MM.1S (cell line): ENCODE measurements around the gene ADGRD1.

Experiments
- DNase-seq: peaks from one replicate; pipeline ENCODE4 v3.0.0-alpha.2; 2015
- H2AFZ ChIP-seq: fragments of 300-600 bp; sonication (generic); 2 replicates; pipeline ENCODE4 v1.6.0; 2016; ENCODE audit warnings: antibody characterized with exemption, low read length
- H3F3A ChIP-seq: fragments of 300-600 bp; sonication (generic); 2 replicates; pipeline ENCODE4 v1.6.1; 2016; ENCODE audit warnings: mild to moderate bottlenecking, antibody characterized with exemption, low read length, moderate library complexity, mixed read lengths; ENCODE audit not compliant: insufficient read depth
- H3K27ac ChIP-seq: fragments of 300-600 bp; sonication (generic); 2 replicates; pipeline ENCODE4 v1.5.1; 2016; ENCODE audit warnings: mild to moderate bottlenecking, low read length
- H3K27me3 ChIP-seq: fragments of 300-600 bp; sonication (generic); replicated peaks from 2 replicates; pipeline ENCODE4 v1.6.0; 2016; ENCODE audit warnings: low read length; ENCODE audit not compliant: insufficient read depth
- H3K36me3 ChIP-seq: fragments of 300-600 bp; sonication (generic); replicated peaks from 2 replicates; pipeline ENCODE4 v1.6.1; 2016; ENCODE audit warnings: mild to moderate bottlenecking, low read length, mixed read lengths; ENCODE audit not compliant: insufficient read depth
- H3K4me1 ChIP-seq: fragments of 300-600 bp; sonication (generic); 2 replicates; pipeline ENCODE4 v1.6.1; 2016; ENCODE audit warnings: low read length, mixed read lengths
- H3K4me2 ChIP-seq: fragments of 300-600 bp; sonication (generic); 2 replicates; pipeline ENCODE4 v1.6.0; 2016; ENCODE audit warnings: low read depth, low read length
- H3K4me3 ChIP-seq: fragments of 300-600 bp; sonication (generic); 2 replicates; pipeline ENCODE4 v1.5.1; 2016; ENCODE audit warnings: low read length, mixed read lengths
- H3K79me2 ChIP-seq: fragments of 300-600 bp; sonication (generic); 2 replicates; pipeline ENCODE4 v1.6.1; 2016; ENCODE audit warnings: mixed run types, low read length, mixed read lengths
- H3K9ac ChIP-seq: fragments of 300-600 bp; sonication (generic); 2 replicates; pipeline ENCODE4 v1.6.1; 2016; ENCODE audit warnings: low read length, mixed read lengths
- H3K9me2 ChIP-seq: fragments of 300-600 bp; sonication (generic); replicated peaks from 2 replicates; pipeline ENCODE4 v1.6.1; 2016; ENCODE audit warnings: mild to moderate bottlenecking, low read length, mixed read lengths; ENCODE audit not compliant: insufficient read depth
- H3K9me3 ChIP-seq: fragments of 300-600 bp; sonication (generic); replicated peaks from 2 replicates; pipeline ENCODE4 v1.6.1; 2016; ENCODE audit warnings: mild to moderate bottlenecking, low read length, mixed read lengths; ENCODE audit not compliant: insufficient read depth
- H4K20me1 ChIP-seq: fragments of 300-600 bp; sonication (generic); 2 replicates; pipeline ENCODE4 v1.6.1; 2016; ENCODE audit warnings: mild to moderate bottlenecking, low read length, moderate library complexity, mixed read lengths; ENCODE audit not compliant: insufficient read depth
- EZH2 ChIP-seq: fragments of 300-600 bp; sonication (generic); optimal IDR thresholded peaks from 2 replicates; pipeline ENCODE3; 2017; ENCODE audit warnings: low read depth, mild to moderate bottlenecking, antibody characterized with exemption, low read length, mixed read lengths
- EZH2phosphoT487 ChIP-seq: fragments of 300-600 bp; sonication (generic); IDR thresholded peaks from 2 replicates; pipeline ENCODE4 v1.6.1; 2018; ENCODE audit warnings: antibody characterized with exemption, low read length
- TF ChIP-seq, protein P1 (sequence below): fragments of 300-600 bp; sonication (generic); IDR thresholded peaks from 2 replicates; pipeline ENCODE4 v1.5.1; 2016; ENCODE audit warnings: antibody characterized with exemption, low read length, mixed read lengths

Gene ADGRD1

DNA sequence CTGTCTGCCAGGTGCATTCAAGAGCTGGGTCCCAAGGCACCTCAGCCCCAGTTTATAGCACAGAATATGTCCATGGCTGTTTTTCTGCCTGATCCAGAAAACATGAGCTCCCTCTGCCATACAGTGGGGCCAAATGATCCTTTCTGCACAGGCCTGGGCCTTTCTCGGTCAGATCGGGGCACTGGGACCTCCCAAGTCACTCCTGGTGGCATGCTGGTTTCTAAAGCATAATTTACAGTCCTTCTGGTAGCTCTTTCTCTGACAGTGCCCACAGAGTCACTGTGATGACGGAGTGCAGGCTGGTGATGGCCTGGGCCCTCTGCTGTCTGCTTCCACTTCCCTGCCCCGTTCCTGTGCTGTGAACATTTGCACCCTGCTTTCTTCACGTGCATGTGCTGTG lies 99.2 kb downstream of the ADGRD1 start:
- Histone ChIP-seq H3K27ac (no peak overlapping the region), H4K20me1 (no peaks in the 10 kb centered on the region), H3K9me2 (no peaks in the 10 kb centered on the region), H3K4me1 (no peaks in the 10 kb centered on the region), H3K9me3 (no peaks in the 10 kb centered on the region), H3K9ac (no peak overlapping the region), H3K27me3 (peaks cover 34% of the 10 kb centered on the region), H3K36me3 (no peaks in the 10 kb centered on the region), H3F3A (no peaks in the 10 kb centered on the region), H3K79me2 (no peaks in the 10 kb centered on the region), H2AFZ (no peak overlapping the region), H3K4me3 (no peak overlapping the region), H3K4me2 (no peak overlapping the region)
- no peak for TF ChIP-seq EZH2
- TF ChIP-seq EZH2phosphoT487 = no peak
- TF ChIP-seq, protein P1, sequence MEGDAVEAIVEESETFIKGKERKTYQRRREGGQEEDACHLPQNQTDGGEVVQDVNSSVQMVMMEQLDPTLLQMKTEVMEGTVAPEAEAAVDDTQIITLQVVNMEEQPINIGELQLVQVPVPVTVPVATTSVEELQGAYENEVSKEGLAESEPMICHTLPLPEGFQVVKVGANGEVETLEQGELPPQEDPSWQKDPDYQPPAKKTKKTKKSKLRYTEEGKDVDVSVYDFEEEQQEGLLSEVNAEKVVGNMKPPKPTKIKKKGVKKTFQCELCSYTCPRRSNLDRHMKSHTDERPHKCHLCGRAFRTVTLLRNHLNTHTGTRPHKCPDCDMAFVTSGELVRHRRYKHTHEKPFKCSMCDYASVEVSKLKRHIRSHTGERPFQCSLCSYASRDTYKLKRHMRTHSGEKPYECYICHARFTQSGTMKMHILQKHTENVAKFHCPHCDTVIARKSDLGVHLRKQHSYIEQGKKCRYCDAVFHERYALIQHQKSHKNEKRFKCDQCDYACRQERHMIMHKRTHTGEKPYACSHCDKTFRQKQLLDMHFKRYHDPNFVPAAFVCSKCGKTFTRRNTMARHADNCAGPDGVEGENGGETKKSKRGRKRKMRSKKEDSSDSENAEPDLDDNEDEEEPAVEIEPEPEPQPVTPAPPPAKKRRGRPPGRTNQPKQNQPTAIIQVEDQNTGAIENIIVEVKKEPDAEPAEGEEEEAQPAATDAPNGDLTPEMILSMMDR = no peak
- no peak for DNase-seq

- Histone ChIP-seq H4K20me1 (no peaks in the 10 kb centered on the region), H3K4me1 (no peaks in the 10 kb centered on the region), H3K79me2 (no peaks in the 10 kb centered on the region), H3K36me3 (no peaks in the 10 kb centered on the region), H3K27ac (no peak overlapping the region), H3K9me2 (no peaks in the 10 kb centered on the region), H3K27me3 (peaks cover 33% of the 10 kb centered on the region), H3K4me3 (no peak overlapping the region), H3K9ac (no peak overlapping the region), H3K4me2 (no peak overlapping the region), H3K9me3 (no peaks in the 10 kb centered on the region), H2AFZ (no peak overlapping the region), H3F3A (no peaks in the 10 kb centered on the region)
- TF ChIP-seq EZH2phosphoT487 (no peak), EZH2 (no peak)
- TF ChIP-seq, protein P1 = no peak
- no peak for DNase-seq
These were observed 99.9 kb downstream of the ADGRD1 start for GRCh38 chr12:131053567-131053966.

DNA sequence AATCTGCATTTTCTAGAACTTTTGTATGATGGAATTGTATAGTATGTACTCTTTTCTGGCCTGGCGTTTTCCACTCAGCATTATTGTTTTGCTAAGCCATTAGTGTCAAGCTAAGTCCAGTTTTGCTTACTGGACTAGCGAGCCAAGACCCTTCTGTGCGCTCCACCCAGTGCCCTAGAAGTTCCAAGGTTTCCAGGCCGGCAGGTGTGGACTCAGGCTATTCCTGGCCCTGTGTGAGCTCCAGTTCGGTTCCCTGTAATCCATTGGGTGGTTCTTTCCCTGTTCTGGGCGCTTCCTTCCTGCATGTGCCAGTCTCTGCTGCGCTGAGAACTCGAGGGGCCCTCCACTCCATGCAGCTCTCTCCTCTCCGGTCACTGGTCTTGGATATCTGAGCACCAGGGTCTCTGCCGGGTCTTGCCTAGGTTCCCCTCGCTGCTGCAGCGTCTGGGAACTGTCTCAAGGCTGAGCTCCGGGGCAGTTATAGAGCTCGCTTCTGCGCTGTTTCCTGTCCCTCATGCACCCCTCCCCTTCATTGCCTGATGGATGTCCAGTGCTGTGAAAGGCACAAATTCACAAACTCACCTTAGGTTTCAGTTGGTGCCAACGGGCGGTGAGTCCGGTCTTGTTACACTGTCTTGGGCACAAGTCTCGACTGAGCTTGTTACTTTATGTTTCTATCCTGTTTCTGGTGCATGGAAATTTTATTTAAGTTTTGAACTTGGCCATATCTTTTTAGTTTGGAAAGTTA lies 100.8 kb downstream of the ADGRD1 start:
- Histone ChIP-seq H3K36me3 (no peaks in the 10 kb centered on the region), H3K9me3 (no peaks in the 10 kb centered on the region), H3K27ac (no peak overlapping the region), H3F3A (no peaks in the 10 kb centered on the region), H3K79me2 (no peaks in the 10 kb centered on the region), H3K27me3 (peaks cover 37% of the 10 kb centered on the region), H3K9ac (no peak overlapping the region), H2AFZ (no peak overlapping the region), H3K4me2 (no peak overlapping the region), H3K9me2 (no peaks in the 10 kb centered on the region), H4K20me1 (no peaks in the 10 kb centered on the region), H3K4me3 (no peak overlapping the region), H3K4me1 (no peaks in the 10 kb centered on the region)
- TF ChIP-seq, protein P1 = no peak
- no peak for TF ChIP-seq EZH2phosphoT487
- no peak for TF ChIP-seq EZH2
- DNase-seq = no peak
